SU-DHL-6 (cell line): Measurements from ENCODE around the gene ITGAV.

Experiments
- EZH2phosphoT487 ChIP-seq: fragments of 200-600 bp; sonication (generic), shearing (Covaris generic); conservative IDR thresholded peaks from 2 replicates; pipeline ENCODE4 v1.6.1; 2018; ENCODE audit warnings: mild to moderate bottlenecking, antibody characterized with exemption, low read length, moderate library complexity, mixed read lengths
- TF ChIP-seq, protein P1 (sequence below): fragments of 200-600 bp; sonication (generic); IDR thresholded peaks from one replicate; pipeline ENCODE4 v1.5.1; 2017; ENCODE audit warnings: antibody characterized with exemption, mild to moderate bottlenecking, low read length, moderate library complexity; ENCODE audit not compliant: insufficient read depth, poor library complexity, severe bottlenecking

DNA sequence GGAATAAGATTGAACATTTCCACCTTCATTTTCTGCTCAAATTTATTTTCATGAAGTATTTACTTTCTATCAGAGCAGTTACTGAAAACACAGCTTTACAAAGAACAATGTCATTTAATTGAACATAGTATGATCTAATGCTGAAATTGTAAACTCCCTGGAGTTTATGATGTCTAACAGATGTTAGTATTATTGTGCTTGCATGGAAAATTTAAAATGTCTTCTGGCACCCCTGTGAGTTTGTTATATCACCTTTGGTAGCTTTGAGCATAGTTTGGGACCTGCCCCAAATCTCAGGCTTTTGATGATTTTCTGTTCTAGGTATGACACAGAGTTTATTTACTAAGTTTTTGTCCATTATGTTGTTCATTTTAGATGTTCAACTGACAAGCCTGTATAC lies 132.1 kb downstream of the ITGAV start:
- TF ChIP-seq, protein P1, sequence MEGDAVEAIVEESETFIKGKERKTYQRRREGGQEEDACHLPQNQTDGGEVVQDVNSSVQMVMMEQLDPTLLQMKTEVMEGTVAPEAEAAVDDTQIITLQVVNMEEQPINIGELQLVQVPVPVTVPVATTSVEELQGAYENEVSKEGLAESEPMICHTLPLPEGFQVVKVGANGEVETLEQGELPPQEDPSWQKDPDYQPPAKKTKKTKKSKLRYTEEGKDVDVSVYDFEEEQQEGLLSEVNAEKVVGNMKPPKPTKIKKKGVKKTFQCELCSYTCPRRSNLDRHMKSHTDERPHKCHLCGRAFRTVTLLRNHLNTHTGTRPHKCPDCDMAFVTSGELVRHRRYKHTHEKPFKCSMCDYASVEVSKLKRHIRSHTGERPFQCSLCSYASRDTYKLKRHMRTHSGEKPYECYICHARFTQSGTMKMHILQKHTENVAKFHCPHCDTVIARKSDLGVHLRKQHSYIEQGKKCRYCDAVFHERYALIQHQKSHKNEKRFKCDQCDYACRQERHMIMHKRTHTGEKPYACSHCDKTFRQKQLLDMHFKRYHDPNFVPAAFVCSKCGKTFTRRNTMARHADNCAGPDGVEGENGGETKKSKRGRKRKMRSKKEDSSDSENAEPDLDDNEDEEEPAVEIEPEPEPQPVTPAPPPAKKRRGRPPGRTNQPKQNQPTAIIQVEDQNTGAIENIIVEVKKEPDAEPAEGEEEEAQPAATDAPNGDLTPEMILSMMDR = no peak
- no peak for TF ChIP-seq EZH2phosphoT487
